Measurements from ENCODE around the gene ALKBH6.

DNA sequence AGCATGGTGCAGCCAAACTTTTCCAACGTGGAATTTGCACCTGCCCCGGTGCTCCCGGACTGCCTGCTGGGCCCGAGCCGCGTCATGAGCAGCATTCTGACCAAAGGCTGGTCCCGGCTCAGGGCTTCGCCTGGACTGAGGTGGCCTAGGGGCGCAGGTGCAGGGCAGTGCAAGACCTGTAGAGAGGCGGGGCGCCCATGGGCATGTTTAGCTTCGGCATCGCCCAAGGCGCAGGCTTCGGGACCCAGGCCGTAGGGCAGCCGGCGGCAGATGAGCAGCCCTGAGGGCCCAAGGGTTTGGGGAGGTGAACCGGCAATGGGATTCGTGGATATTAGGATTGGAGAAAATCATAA is 54.1 kb downstream of the ALKBH6 start:
- TF ChIP-seq STAT1 (IDR thresholded peaks at IDR 0.05; ENCODE audit: unreplicated experiment) (no peak), CTCF (conservative IDR thresholded peaks at IDR 0.05; ENCODE audit: low read depth in 2 of 2) (no peak), POLR2AphosphoS5 (IDR thresholded peaks at IDR 0.05; ENCODE audit: low read depth) (no peak), EZH2 (IDR thresholded peaks at IDR 0.05; ENCODE audit: low read depth, unreplicated experiment) (no peak), CREB1 (CRISPR knock-in tag; IDR thresholded peaks at IDR 0.05; ENCODE audit: low read depth) (no peak), EZH2phosphoT487 (IDR thresholded peaks at IDR 0.05; ENCODE audit: unreplicated experiment) (no peak), ZNF331 (CRISPR knock-in tag; IDR thresholded peaks at IDR 0.05; ENCODE audit: low read depth) (no peak)
